OCI-LY1 (cell line): ENCODE measurements around the gene FMN2.
"Not testable (repeated sequence)": the region's sequence is repeated elsewhere in the genome, so short reads cannot be mapped to it uniquely, and the experiment has no call there.

Experiments
- H2AFZ ChIP-seq: fragments of 200-600 bp; sonication (generic), shearing (Covaris generic); 2 replicates; pipeline ENCODE4 v1.6.0; 2014; ENCODE audit warnings: antibody characterized with exemption, mild to moderate bottlenecking, low read length
- H3F3A ChIP-seq: fragments of 200-600 bp; sonication (generic), shearing (Covaris generic); 2 replicates; pipeline ENCODE4 v1.6.0; 2014; ENCODE audit warnings: mild to moderate bottlenecking, antibody characterized with exemption, low read length, moderate library complexity; ENCODE audit not compliant: insufficient read depth
- H3K27ac ChIP-seq: fragments of 200-600 bp; sonication (generic); 2 replicates; pipeline ENCODE4 v1.5.1; 2014; ENCODE audit warnings: low read length, mixed run types, mild to moderate bottlenecking, low read depth; ENCODE audit not compliant: poor library complexity, severe bottlenecking
- H3K27me3 ChIP-seq: fragments of 200-600 bp; sonication (generic); 2 replicates; pipeline ENCODE4 v1.6.0; 2014; ENCODE audit warnings: antibody characterized with exemption, mild to moderate bottlenecking, low read length, moderate library complexity; ENCODE audit not compliant: insufficient read depth
- H3K36me3 ChIP-seq: fragments of 200-600 bp; sonication (generic); 2 replicates; pipeline ENCODE4 v1.6.1; 2014; ENCODE audit warnings: mild to moderate bottlenecking, antibody characterized with exemption, low read length, moderate library complexity, mixed read lengths; ENCODE audit not compliant: insufficient read depth
- H3K4me1 ChIP-seq: fragments of 200-600 bp; sonication (generic); 2 replicates; pipeline ENCODE4 v1.5.1; 2014; ENCODE audit warnings: mild to moderate bottlenecking, low read length, moderate library complexity; ENCODE audit not compliant: insufficient read depth, severe bottlenecking
- H3K4me2 ChIP-seq: fragments of 200-600 bp; sonication (generic), shearing (Covaris generic); 2 replicates; pipeline ENCODE4 v1.6.1; 2014; ENCODE audit warnings: low read length
- H3K4me3 ChIP-seq: fragments of 200-600 bp; sonication (generic); 2 replicates; pipeline ENCODE4 v1.5.1; 2014; ENCODE audit warnings: low read length, low read depth, mild to moderate bottlenecking, mixed read lengths; ENCODE audit not compliant: poor library complexity, severe bottlenecking
- H3K79me2 ChIP-seq: fragments of 200-600 bp; shearing (Covaris generic); 2 replicates; pipeline ENCODE4 v1.6.1; 2016; ENCODE audit warnings: mixed run types, low read length, mixed read lengths; ENCODE audit not compliant: insufficient read depth
- H3K9ac ChIP-seq: fragments of 200-600 bp; sonication (generic), shearing (Covaris generic); 2 replicates; pipeline ENCODE4 v1.6.1; 2014; ENCODE audit warnings: mild to moderate bottlenecking, low read length, mixed read lengths
- H3K9me2 ChIP-seq: fragments of 200-600 bp; sonication (generic), shearing (Covaris generic); 2 replicates; pipeline ENCODE4 v1.6.1; 2014; ENCODE audit warnings: low read depth, mild to moderate bottlenecking, low read length, mixed read lengths
- H3K9me3 ChIP-seq: fragments of 200-600 bp; shearing (Covaris generic); 2 replicates; pipeline ENCODE4 v1.6.1; 2014; ENCODE audit warnings: low read length, mixed read lengths
- H4K20me1 ChIP-seq: fragments of 200-600 bp; sonication (generic), shearing (Covaris generic); 2 replicates; pipeline ENCODE4 v1.6.0; 2016; ENCODE audit warnings: mild to moderate bottlenecking, low read length; ENCODE audit not compliant: insufficient read depth
- CTCF ChIP-seq: fragments of 200-600 bp; sonication (generic), shearing (Covaris generic); IDR thresholded peaks from 2 replicates; pipeline ENCODE4 v1.5.1; 2017; ENCODE audit warnings: mild to moderate bottlenecking, antibody characterized with exemption, low read length, moderate library complexity, mixed read lengths
- EZH2 ChIP-seq: fragments of 200-600 bp; sonication (generic), shearing (Covaris generic); IDR thresholded peaks from 2 replicates; pipeline ENCODE4 v1.8.0; 2017; ENCODE audit warnings: borderline replicate concordance, mixed run types, mild to moderate bottlenecking, antibody characterized with exemption, low read length, moderate library complexity, mixed read lengths

The FMN2 gene

GRCh38 chr1:240173836-240174235 lies 82.2 kb downstream of the FMN2 start:
- Histone ChIP-seq H4K20me1 (no peaks in the 10 kb centered on the region), H3K27ac (no peak overlapping the region), H2AFZ (no peak overlapping the region), H3K4me3 (no peak overlapping the region), H3K9ac (no peak overlapping the region), H3K9me2 (no peaks in the 10 kb centered on the region), H3K36me3 (no peaks in the 10 kb centered on the region), H3K4me2 (no peak overlapping the region), H3K27me3 (no peaks in the 10 kb centered on the region), H3K9me3 (no peaks in the 10 kb centered on the region), H3K79me2 (no peaks in the 10 kb centered on the region), H3F3A (no peaks in the 10 kb centered on the region), H3K4me1 (no peaks in the 10 kb centered on the region)
- no peak for TF ChIP-seq EZH2
- no peak for TF ChIP-seq CTCF

GRCh38 chr1:240174734-240175133 lies 83.1 kb downstream of the FMN2 start:
- H3K79me2 ChIP-seq = no peaks in the 10 kb centered on the region
- H3K36me3 ChIP-seq = no peaks in the 10 kb centered on the region
- H3K9ac ChIP-seq = no peak overlapping the region
- H3K4me2 ChIP-seq = no peak overlapping the region
- TF ChIP-seq CTCF (no peak), EZH2 (no peak)
- H3K4me3 ChIP-seq = no peak overlapping the region
- H4K20me1 ChIP-seq = no peaks in the 10 kb centered on the region
- no peaks in the 10 kb centered on the region for H3K9me2 ChIP-seq
- no peak overlapping the region for H2AFZ ChIP-seq
- no peaks in the 10 kb centered on the region for H3K27me3 ChIP-seq
- no peaks in the 10 kb centered on the region for H3F3A ChIP-seq
- H3K4me1 ChIP-seq = no peaks in the 10 kb centered on the region
- no peaks in the 10 kb centered on the region for H3K9me3 ChIP-seq
- no peak overlapping the region for H3K27ac ChIP-seq

GRCh38 chr1:240178366-240178765 lies 86.7 kb downstream of the FMN2 start:
- H3K27me3 ChIP-seq = no peaks in the 10 kb centered on the region
- no peaks in the 10 kb centered on the region for H3K9me2 ChIP-seq
- H3K27ac ChIP-seq = no peak overlapping the region
- no peaks in the 10 kb centered on the region for H3K4me1 ChIP-seq
- H3F3A ChIP-seq = no peaks in the 10 kb centered on the region
- no peak overlapping the region for H3K4me3 ChIP-seq
- H2AFZ ChIP-seq = no peak overlapping the region
- TF ChIP-seq EZH2 (no peak), CTCF (no peak)
- no peaks in the 10 kb centered on the region for H3K36me3 ChIP-seq
- no peaks in the 10 kb centered on the region for H3K79me2 ChIP-seq
- no peaks in the 10 kb centered on the region for H4K20me1 ChIP-seq
- H3K4me2 ChIP-seq = no peak overlapping the region
- no peak overlapping the region for H3K9ac ChIP-seq
- H3K9me3 ChIP-seq = no peaks in the 10 kb centered on the region

- H3K27ac ChIP-seq, H3K27me3 ChIP-seq, H3K36me3 ChIP-seq, H3K9me2 ChIP-seq, H3K9me3 ChIP-seq, H3K4me2 ChIP-seq, H3K79me2 ChIP-seq, H3F3A ChIP-seq, H3K9ac ChIP-seq, H3K4me3 ChIP-seq, H2AFZ ChIP-seq, H4K20me1 ChIP-seq, H3K4me1 ChIP-seq: not testable (repeated sequence)
These were observed 93.0 kb downstream of the FMN2 start for GRCh38 chr1:240184682-240185081.
